Mammary epithelial cell (primary cell): Measurements from ENCODE around the gene DNAJC7.

ENCODE experiments used
- EZH2 ChIP-seq: IDR thresholded peaks from 2 replicates; pipeline ENCODE4 v1.6.1; 2012; ENCODE audit warnings: low read length, inconsistent platforms, borderline replicate concordance
- TF ChIP-seq, protein P1 (sequence below), 2 donors: IDR thresholded peaks in 1 of 2; conservative IDR thresholded peaks in 1 of 2; 2 replicates each; pipeline ENCODE4 v1.5.1; 2011 to 2012; ENCODE audit warnings: inconsistent platforms in 2 of 2, low read length in 2 of 2, mild to moderate bottlenecking in 2 of 2, control low read depth in 1 of 2, low read depth in 1 of 2; ENCODE audit not compliant: insufficient read depth in 1 of 2; ENCODE audit errors: extremely low read depth in 1 of 2

DNA sequence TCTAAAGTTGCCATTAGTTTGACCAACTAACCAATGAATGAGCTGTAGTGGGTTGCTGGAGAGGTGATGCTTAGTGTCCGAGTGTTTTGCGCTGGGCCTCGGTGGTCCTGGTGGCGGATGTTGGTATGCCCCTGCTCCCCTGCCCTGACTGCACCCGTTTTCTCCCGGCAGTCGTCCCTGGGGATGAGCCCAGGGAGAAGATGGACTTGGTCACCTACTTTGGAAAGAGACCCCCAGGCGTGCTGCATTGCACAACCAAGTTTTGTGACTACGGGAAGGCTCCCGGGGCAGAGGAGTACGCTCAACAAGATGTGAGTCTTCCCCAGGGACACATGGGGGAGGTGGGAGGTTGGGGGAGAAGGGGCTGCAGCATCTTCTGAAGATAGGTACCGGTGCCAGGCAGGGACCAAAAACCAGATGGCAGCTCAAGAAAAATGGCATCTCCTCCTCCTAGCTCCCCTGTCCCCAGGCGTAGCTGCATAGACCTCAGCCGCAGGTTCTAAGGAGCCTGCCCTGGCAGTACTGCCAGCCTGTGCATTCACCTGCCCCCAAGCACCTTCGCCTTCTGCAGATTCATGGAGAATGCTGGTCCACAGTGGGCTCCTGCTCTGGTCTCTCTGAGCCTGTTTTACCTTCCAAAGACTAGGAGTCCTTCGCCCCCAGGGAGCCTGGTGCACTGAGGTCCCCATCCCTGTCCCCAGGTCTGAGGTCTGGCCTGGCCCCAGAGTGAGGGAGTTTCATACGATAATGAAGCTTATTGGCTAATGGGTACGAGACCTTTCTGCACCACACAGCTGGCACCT, 45.3 kb downstream of the DNAJC7 start:
- TF ChIP-seq, protein P1, sequence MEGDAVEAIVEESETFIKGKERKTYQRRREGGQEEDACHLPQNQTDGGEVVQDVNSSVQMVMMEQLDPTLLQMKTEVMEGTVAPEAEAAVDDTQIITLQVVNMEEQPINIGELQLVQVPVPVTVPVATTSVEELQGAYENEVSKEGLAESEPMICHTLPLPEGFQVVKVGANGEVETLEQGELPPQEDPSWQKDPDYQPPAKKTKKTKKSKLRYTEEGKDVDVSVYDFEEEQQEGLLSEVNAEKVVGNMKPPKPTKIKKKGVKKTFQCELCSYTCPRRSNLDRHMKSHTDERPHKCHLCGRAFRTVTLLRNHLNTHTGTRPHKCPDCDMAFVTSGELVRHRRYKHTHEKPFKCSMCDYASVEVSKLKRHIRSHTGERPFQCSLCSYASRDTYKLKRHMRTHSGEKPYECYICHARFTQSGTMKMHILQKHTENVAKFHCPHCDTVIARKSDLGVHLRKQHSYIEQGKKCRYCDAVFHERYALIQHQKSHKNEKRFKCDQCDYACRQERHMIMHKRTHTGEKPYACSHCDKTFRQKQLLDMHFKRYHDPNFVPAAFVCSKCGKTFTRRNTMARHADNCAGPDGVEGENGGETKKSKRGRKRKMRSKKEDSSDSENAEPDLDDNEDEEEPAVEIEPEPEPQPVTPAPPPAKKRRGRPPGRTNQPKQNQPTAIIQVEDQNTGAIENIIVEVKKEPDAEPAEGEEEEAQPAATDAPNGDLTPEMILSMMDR (conservative IDR thresholded peaks at IDR 0.05 in 1 of 2, IDR thresholded peaks at IDR 0.05 in 1 of 2; ENCODE audit: extremely low read depth in 1 of 2, insufficient read depth in 1 of 2, low read depth in 1 of 2, low read length in 2 of 2) = no peak
- TF ChIP-seq EZH2 = no peak
